ENCODE results near the gene YES1. TPM values are rescaled to one million over a fixed set of nuclear protein-coding genes. Genes with fewer than 3 reads are reported as not detected.

Gene YES1
- total and polyA plus RNA-seq, 2 of the 13 experiments (the other 11 are each of a cell fraction or from before 2014, with no cell fraction given), result 17.2 to 70.8 TPM

DNA sequence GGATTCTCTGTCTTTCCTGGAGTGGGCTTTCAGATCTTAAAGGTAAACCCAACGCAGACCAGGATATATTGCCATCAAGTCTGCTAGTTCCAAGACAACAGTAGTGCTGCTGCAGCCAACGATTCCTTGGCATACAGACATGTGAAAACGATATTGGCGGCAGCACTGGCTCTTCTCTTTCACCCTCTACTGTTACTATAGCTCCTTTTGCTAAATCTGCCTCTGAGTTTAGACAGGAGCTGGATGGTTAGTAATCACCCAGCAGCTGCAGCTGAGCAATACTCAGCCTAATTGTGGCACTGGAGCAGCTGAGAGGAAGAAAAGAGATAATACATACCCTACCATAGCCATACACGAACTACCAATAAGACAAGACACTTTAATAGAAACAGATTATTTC, 4.0 kb downstream of the YES1 start:
- no peak overlapping the region for H2AFZ ChIP-seq (ENCODE audit: low read length)
- ChIA-PET CTCF (ENCODE audit: low intra/inter-chr PET ratio, low total read pairs) (no interaction called here), POLR2A (interaction anchor here (0.9 to 1.6 kb wide), 2 partner anchors 10 to 36 kb away, joined by 3 read pairs; no protein-coding TSS in a partner anchor)
- no peaks in the 10 kb centered on the region; a peak in 1 of 5 replicates for H3K27me3 ChIP-seq (ENCODE audit: control insufficient read depth in 1 of 2, insufficient read depth in 2 of 2, low read length in 2 of 2)
- peak overlapping the region; percentile 24; the same call in 1 of the 2 replicates for H3K4me2 ChIP-seq (ENCODE audit: low read depth, low read length)
- TF ChIP-seq ZNF691 (CRISPR knock-in tag; IDR thresholded peaks at IDR 0.05; ENCODE audit: borderline replicate concordance, low read depth) (no peak), IRF1 (CRISPR knock-in tag; IDR thresholded peaks at IDR 0.05; ENCODE audit: low read depth) (no peak)
- no peak overlapping the region for H3K9ac ChIP-seq (ENCODE audit: insufficient read depth, low read depth, low read length)
- in situ Hi-C loops (cut with HindIII; ENCODE audit: extremely low pct_ligation_motif_present, low pct_unique_long_range_greater_than_20kb), result no loop called here
- intact Hi-C loops (cut with micrococcal nuclease; ENCODE audit: unreplicated experiment), result no loop called here
- ATAC-seq, result no peak
- no peak for DNase-seq (ENCODE audit: low spot score)
- no TSS peak for BruUV-seq (replicated peaks)
- peaks cover 27% of the 10 kb centered on the region for H4K20me1 ChIP-seq (ENCODE audit: insufficient read depth, low read length)
- no peak overlapping the region for H3K27ac ChIP-seq (ENCODE audit: extremely low read length, insufficient read depth, low read length)
- FAIRE-seq, result no peak
- no peaks in the 10 kb centered on the region for H3K9me3 ChIP-seq (ENCODE audit: low read length)
- peaks cover 87% of the 10 kb centered on the region for H3K79me2 ChIP-seq (ENCODE audit: insufficient read depth, low read length)
- no peak overlapping the region for H3K4me3 ChIP-seq (replicated peaks in 1 of 3; ENCODE audit: insufficient read depth in 1 of 3, low read depth in 2 of 3, low read length in 3 of 3)
- WGBS (ENCODE audit: low lambda C conversion rate), result 84% methylated on average over 5 of the region's 5 CpGs
- no peaks in the 10 kb centered on the region for H3K36me3 ChIP-seq (replicated peaks in 1 of 2; ENCODE audit: control insufficient read depth in 1 of 2, insufficient read depth in 2 of 2, low read length in 2 of 2)
- H3K4me1 ChIP-seq (ENCODE audit: insufficient read depth, low read length), result peaks cover 53% of the 10 kb centered on the region

DNA sequence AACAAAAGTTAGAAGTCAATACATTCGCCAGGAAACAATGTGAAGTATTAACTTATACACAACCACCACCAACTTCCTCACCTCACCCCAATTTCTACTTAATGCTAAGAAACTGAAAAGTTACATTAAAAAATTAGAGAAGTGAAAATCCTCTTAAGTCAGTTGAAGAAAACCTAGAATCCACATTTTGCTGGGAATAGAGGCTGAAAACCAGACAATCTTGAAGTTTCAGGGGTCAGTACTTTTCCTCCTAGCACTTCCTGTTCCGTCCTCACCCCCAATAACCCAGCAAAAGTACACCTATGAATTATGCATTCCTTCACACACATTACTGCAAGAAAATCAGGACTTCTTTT, 6.3 kb downstream of the YES1 start:
- no peaks in the 10 kb centered on the region for H3K9me3 ChIP-seq (ENCODE audit: low read length)
- DNase-seq (ENCODE audit: low spot score) (no peak), FAIRE-seq (no peak), ATAC-seq (no peak)
- CTCF ChIA-PET (ENCODE audit: low intra/inter-chr PET ratio, low total read pairs), result no interaction called here
- H3K9ac ChIP-seq (ENCODE audit: insufficient read depth, low read depth, low read length), result no peak overlapping the region
- intact Hi-C loops (cut with micrococcal nuclease; ENCODE audit: unreplicated experiment), result no loop called here
- peaks cover 30% of the 10 kb centered on the region for H4K20me1 ChIP-seq (ENCODE audit: insufficient read depth, low read length)
- H3K79me2 ChIP-seq (ENCODE audit: insufficient read depth, low read length), result peaks cover 94% of the 10 kb centered on the region
- H3K4me1 ChIP-seq (ENCODE audit: insufficient read depth, low read length), result peaks cover 51% of the 10 kb centered on the region
- in situ Hi-C loops (cut with HindIII; ENCODE audit: extremely low pct_ligation_motif_present, low pct_unique_long_range_greater_than_20kb), result no loop called here
- POLR2A ChIA-PET, result no interaction called here
- no TSS peak for BruUV-seq (replicated peaks)
- peak overlapping the region; percentile 21 for H3K4me2 ChIP-seq (ENCODE audit: low read depth, low read length)
- no peaks in the 10 kb centered on the region for H3K27me3 ChIP-seq (ENCODE audit: control insufficient read depth in 1 of 2, insufficient read depth in 2 of 2, low read length in 2 of 2)
- TF ChIP-seq KDM2A (CRISPR knock-in tag; IDR thresholded peaks at IDR 0.05; ENCODE audit: borderline replicate concordance, low read depth) (no peak), TOE1 (CRISPR knock-in tag; IDR thresholded peaks at IDR 0.05) (no peak), KDM4B (CRISPR knock-in tag; IDR thresholded peaks at IDR 0.05) (no peak), BORCS8-MEF2B (CRISPR knock-in tag; IDR thresholded peaks at IDR 0.05) (no peak), ZNF776 (CRISPR knock-in tag; IDR thresholded peaks at IDR 0.05) (no peak), POLR2AphosphoS5 (IDR thresholded peaks at IDR 0.05; ENCODE audit: low read depth, low read length) (no peak), ZFX (CRISPR knock-in tag; IDR thresholded peaks at IDR 0.05; ENCODE audit: low read depth) (no peak), ZBTB7B (CRISPR knock-in tag; IDR thresholded peaks at IDR 0.05) (no peak), SNAPC2 (CRISPR knock-in tag; IDR thresholded peaks at IDR 0.05) (no peak), RARG (CRISPR knock-in tag; IDR thresholded peaks at IDR 0.05; ENCODE audit: low read depth) (no peak)
- TF ChIP-seq, protein P1, sequence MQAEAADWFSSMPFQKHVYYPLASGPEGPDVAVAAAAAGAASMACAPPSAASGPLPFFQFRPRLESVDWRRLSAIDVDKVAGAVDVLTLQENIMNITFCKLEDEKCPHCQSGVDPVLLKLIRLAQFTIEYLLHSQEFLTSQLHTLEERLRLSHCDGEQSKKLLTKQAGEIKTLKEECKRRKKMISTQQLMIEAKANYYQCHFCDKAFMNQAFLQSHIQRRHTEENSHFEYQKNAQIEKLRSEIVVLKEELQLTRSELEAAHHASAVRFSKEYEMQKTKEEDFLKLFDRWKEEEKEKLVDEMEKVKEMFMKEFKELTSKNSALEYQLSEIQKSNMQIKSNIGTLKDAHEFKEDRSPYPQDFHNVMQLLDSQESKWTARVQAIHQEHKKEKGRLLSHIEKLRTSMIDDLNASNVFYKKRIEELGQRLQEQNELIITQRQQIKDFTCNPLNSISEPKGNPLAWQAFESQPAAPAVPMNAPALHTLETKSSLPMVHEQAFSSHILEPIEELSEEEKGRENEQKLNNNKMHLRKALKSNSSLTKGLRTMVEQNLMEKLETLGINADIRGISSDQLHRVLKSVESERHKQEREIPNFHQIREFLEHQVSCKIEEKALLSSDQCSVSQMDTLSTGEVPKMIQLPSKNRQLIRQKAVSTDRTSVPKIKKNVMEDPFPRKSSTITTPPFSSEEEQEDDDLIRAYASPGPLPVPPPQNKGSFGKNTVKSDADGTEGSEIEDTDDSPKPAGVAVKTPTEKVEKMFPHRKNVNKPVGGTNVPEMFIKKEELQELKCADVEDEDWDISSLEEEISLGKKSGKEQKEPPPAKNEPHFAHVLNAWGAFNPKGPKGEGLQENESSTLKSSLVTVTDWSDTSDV (CRISPR knock-in tag; IDR thresholded peaks at IDR 0.05), result no peak
- TF ChIP-seq, protein P2, sequence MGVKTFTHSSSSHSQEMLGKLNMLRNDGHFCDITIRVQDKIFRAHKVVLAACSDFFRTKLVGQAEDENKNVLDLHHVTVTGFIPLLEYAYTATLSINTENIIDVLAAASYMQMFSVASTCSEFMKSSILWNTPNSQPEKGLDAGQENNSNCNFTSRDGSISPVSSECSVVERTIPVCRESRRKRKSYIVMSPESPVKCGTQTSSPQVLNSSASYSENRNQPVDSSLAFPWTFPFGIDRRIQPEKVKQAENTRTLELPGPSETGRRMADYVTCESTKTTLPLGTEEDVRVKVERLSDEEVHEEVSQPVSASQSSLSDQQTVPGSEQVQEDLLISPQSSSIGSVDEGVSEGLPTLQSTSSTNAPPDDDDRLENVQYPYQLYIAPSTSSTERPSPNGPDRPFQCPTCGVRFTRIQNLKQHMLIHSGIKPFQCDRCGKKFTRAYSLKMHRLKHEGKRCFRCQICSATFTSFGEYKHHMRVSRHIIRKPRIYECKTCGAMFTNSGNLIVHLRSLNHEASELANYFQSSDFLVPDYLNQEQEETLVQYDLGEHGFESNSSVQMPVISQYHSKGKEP (CRISPR knock-in tag; IDR thresholded peaks at IDR 0.05), result no peak
- no peak overlapping the region for H2AFZ ChIP-seq (ENCODE audit: low read length)
- H3K4me3 ChIP-seq (replicated peaks in 1 of 3; ENCODE audit: insufficient read depth in 1 of 3, low read depth in 2 of 3, low read length in 3 of 3), result no peak overlapping the region
- H3K27ac ChIP-seq (ENCODE audit: extremely low read length, insufficient read depth, low read length), result no peak overlapping the region
- whole genome bisulfite sequencing (ENCODE audit: low lambda C conversion rate), result 92% methylated on average over 2 of the region's 2 CpGs
- H3K36me3 ChIP-seq (replicated peaks in 1 of 2; ENCODE audit: control insufficient read depth in 1 of 2, insufficient read depth in 2 of 2, low read length in 2 of 2), result no peaks in the 10 kb centered on the region

All from HepG2 (cell line).